CD14-positive monocyte (primary cell): ENCODE measurements around the gene CACNB4. TPM values are rescaled to one million over a fixed set of nuclear protein-coding genes. Genes with fewer than 3 reads are reported as not detected.
A peak's percentile ranks its signal among the peaks of the same experiment; 100 is the strongest.

ENCODE experiments used
- DNase-seq, 3 donors: peaks; one replicate each; pipeline ENCODE4 v3.0.0-alpha.2; 2011 to 2022
- H2AFZ ChIP-seq: 2 replicates; pipeline ENCODE4 v1.6.0; 2012; ENCODE audit warnings: mild to moderate bottlenecking, low read depth, low read length, inconsistent platforms; ENCODE audit not compliant: insufficient read depth, poor library complexity, severe bottlenecking
- H3K27ac ChIP-seq, 2 donors: 1 replicate in 1 of 2; 2 replicates in 1 of 2; pipeline ENCODE4 v1.5.1; 2012 to 2013; ENCODE audit warnings: low read length in 2 of 2, control low read depth in 1 of 2, inconsistent platforms in 1 of 2, low read depth in 1 of 2, mild to moderate bottlenecking in 1 of 2
- H3K27me3 ChIP-seq, 2 donors: one replicate each; pipeline versions ENCODE4 v1.6.0 to v1.6.1; 2011 to 2013; ENCODE audit warnings: low read length in 2 of 2; ENCODE audit not compliant: control insufficient read depth in 2 of 2, insufficient read depth in 2 of 2
- H3K36me3 ChIP-seq, 2 donors: replicated peaks in 1 of 2; 1 replicate in 1 of 2; 2 replicates in 1 of 2; pipeline versions ENCODE4 v1.5.1 to v1.6.1; 2012 to 2013; ENCODE audit warnings: low read length in 2 of 2, control low read depth in 1 of 2, inconsistent platforms in 1 of 2, mild to moderate bottlenecking in 1 of 2; ENCODE audit not compliant: insufficient read depth in 2 of 2, control insufficient read depth in 1 of 2
- H3K4me1 ChIP-seq, 2 donors: 1 replicate in 1 of 2; 2 replicates in 1 of 2; pipeline versions ENCODE4 v1.5.1 to v1.6.1; 2012 to 2013; ENCODE audit warnings: low read length in 2 of 2, control low read depth in 1 of 2, inconsistent platforms in 1 of 2, mild to moderate bottlenecking in 1 of 2, moderate library complexity in 1 of 2; ENCODE audit not compliant: insufficient read depth in 2 of 2, control insufficient read depth in 1 of 2
- H3K4me2 ChIP-seq: replicated peaks from 2 replicates; pipeline ENCODE3; 2012; ENCODE audit warnings: low read length, moderate library complexity, mild to moderate bottlenecking; ENCODE audit not compliant: poor library complexity, severe bottlenecking; ENCODE audit errors: extremely low read depth
- H3K4me3 ChIP-seq, 3 experiments: fragments of 200-600 bp in 1 of 3; sonication (generic) in 1 of 3; replicated peaks in 1 of 3; 1 replicate in 2 of 3; 2 replicates in 1 of 3; pipeline ENCODE4 v1.5.1; 2011 to 2013; ENCODE audit warnings: low read length in 3 of 3, mild to moderate bottlenecking in 3 of 3, control low read depth in 2 of 3, low read depth in 2 of 3, inconsistent platforms in 1 of 3, moderate library complexity in 1 of 3
- H3K79me2 ChIP-seq: 2 replicates; pipeline ENCODE4 v1.6.0; 2012; ENCODE audit warnings: mild to moderate bottlenecking, control low read depth, inconsistent platforms, low read length, moderate library complexity; ENCODE audit not compliant: insufficient read depth
- H3K9ac ChIP-seq: 2 replicates; pipeline ENCODE4 v1.6.0; 2017; ENCODE audit warnings: low read length, mild to moderate bottlenecking; ENCODE audit not compliant: insufficient read depth, poor library complexity, severe bottlenecking
- H3K9me3 ChIP-seq, 2 donors: replicated peaks in 1 of 2; 1 replicate in 1 of 2; 2 replicates in 1 of 2; pipeline versions ENCODE4 v1.5.1 to v1.6.1; 2012 to 2013; ENCODE audit warnings: low read length in 2 of 2, control low read depth in 1 of 2; ENCODE audit not compliant: control insufficient read depth in 1 of 2, insufficient read depth in 1 of 2
- H4K20me1 ChIP-seq: 2 replicates; pipeline ENCODE4 v1.6.0; 2012; ENCODE audit warnings: mild to moderate bottlenecking, low read length, control low read depth, moderate library complexity; ENCODE audit not compliant: insufficient read depth
- H3K27ac Mint-ChIP-seq, 7 donors: one replicate each; pipeline ENCODE4 v1.8.0; 2020; ENCODE audit warnings: mild to moderate bottlenecking in 7 of 7, mixed read lengths in 7 of 7, moderate library complexity in 6 of 7, inconsistent platforms in 2 of 7
- H3K27me3 Mint-ChIP-seq, 3 donors: one replicate each; pipeline ENCODE4 v1.8.0; 2021 to 2022; ENCODE audit warnings: low read depth in 3 of 3, mild to moderate bottlenecking in 3 of 3, mixed read lengths in 3 of 3, moderate library complexity in 3 of 3, inconsistent platforms in 1 of 3
- H3K36me3 Mint-ChIP-seq, 2 donors: one replicate each; pipeline ENCODE4 v1.8.0; 2020; ENCODE audit warnings: mixed read lengths in 2 of 2, inconsistent platforms in 1 of 2, mild to moderate bottlenecking in 1 of 2
- H3K4me1 Mint-ChIP-seq: one replicate; pipeline ENCODE4 v1.8.0; 2020; ENCODE audit warnings: mild to moderate bottlenecking, mixed read lengths
- H3K4me3 Mint-ChIP-seq, 2 donors: one replicate each; pipeline ENCODE4 v1.8.0; 2020; ENCODE audit warnings: mild to moderate bottlenecking in 2 of 2, mixed read lengths in 2 of 2, moderate library complexity in 1 of 2
- H3K9me3 Mint-ChIP-seq, 7 donors: one replicate each; pipeline ENCODE4 v1.8.0; 2020 to 2022; ENCODE audit warnings: mixed read lengths in 7 of 7, mild to moderate bottlenecking in 6 of 7, moderate library complexity in 6 of 7, inconsistent platforms in 2 of 7
- CTCF ChIP-seq: fragments of 200-600 bp; IDR thresholded peaks from one replicate; pipeline ENCODE4 v1.8.0; 2022; ENCODE audit warnings: antibody characterized with exemption, mild to moderate bottlenecking
- WGBS: methylation state at CpG from one replicate; pipeline ENCODE4 v1.1.5; 2013; ENCODE audit warnings: missing lambda C conversion rate; ENCODE audit not compliant: insufficient coverage; 5-methylcytosine and 5-hydroxymethylcytosine counted together
- intact Hi-C, 2 donors: fragments of 100-400 bp; cut with micrococcal nuclease; formaldehyde crosslinking; loops; one replicate each; pipeline versions ENCODE4 v1.15.0 to v1.15.1; 2023
- polyA plus RNA-seq, 3 donors: library from polyadenylated mRNA; depleted of rRNA in 1 of 3; unstranded in 2 of 3; stranded (reverse) in 1 of 3; fragments of 300-500 nt in 2 of 3; fragments of >200 nt in 1 of 3; fragmentation: Illumina TruSeq in 2 of 3; gene quantifications; 1 replicate in 2 of 3; 2 replicates in 1 of 3; pipeline ENCODE4 v1.2.3, GENCODE V29; 2012 to 2021

Gene CACNB4
- polyA plus RNA-seq, 3 donors, result 0.44 to 1.9 (median 1.1) TPM

- Histone ChIP-seq H3K4me1 (peaks cover 25 to 34% of the 10 kb centered on the region in 2 donors), H3K9me3 (peaks cover 9 to 11% of the 10 kb centered on the region in 2 donors), H2AFZ (no peak overlapping the region), H3K4me3 (no peak overlapping the region), H4K20me1 (no peaks in the 10 kb centered on the region), H3K27ac (no peak overlapping the region), H3K4me2 (no peak overlapping the region), H3K79me2 (no peaks in the 10 kb centered on the region), H3K9ac (no peak overlapping the region), H3K27me3 (no peaks in the 10 kb centered on the region), H3K36me3 (no peaks in the 10 kb centered on the region)
- H3K27ac Mint-ChIP-seq, result peak overlapping the region in 1 of 7 donors; percentile 52
- H3K9me3 Mint-ChIP-seq, result peaks cover 11 to 19% (median 18%) of the 10 kb centered on the region in 7 donors
- H3K4me3 Mint-ChIP-seq, result no peak overlapping the region
- DNase-seq, result no peak
- H3K27me3 Mint-ChIP-seq, result peaks cover 2 to 4% (median 4%) of the 10 kb centered on the region in 3 donors
- H3K4me1 Mint-ChIP-seq, result peaks cover 30% of the 10 kb centered on the region
- intact Hi-C loops, result no loop called here
- TF ChIP-seq CTCF, result no peak
- 71% methylated on average over 1 of the region's 1 CpG for WGBS
- peaks cover 13 to 16% of the 10 kb centered on the region in 2 donors for H3K36me3 Mint-ChIP-seq
These were observed 40.2 kb downstream of the CACNB4 start for GRCh38 chr2:152058655-152059054.

GRCh38 chr2:152056418-152056817 lies 42.4 kb downstream of the CACNB4 start:
- no peak overlapping the region for H2AFZ ChIP-seq
- H3K4me1 ChIP-seq, result peaks cover 31 to 35% of the 10 kb centered on the region in 2 donors
- Mint-ChIP-seq H3K4me3 (no peak overlapping the region), H3K27ac (no peak overlapping the region), H3K27me3 (peaks cover 2 to 4% (median 4%) of the 10 kb centered on the region in 3 donors), H3K36me3 (peaks cover 13 to 16% of the 10 kb centered on the region in 2 donors), H3K4me1 (peaks cover 29% of the 10 kb centered on the region), H3K9me3 (peaks cover 11 to 19% (median 18%) of the 10 kb centered on the region in 7 donors)
- DNase-seq, result no peak
- H3K9ac ChIP-seq, result no peak overlapping the region
- no peak overlapping the region for H3K27ac ChIP-seq
- TF ChIP-seq CTCF, result no peak
- H4K20me1 ChIP-seq, result no peaks in the 10 kb centered on the region
- peaks cover 9 to 11% of the 10 kb centered on the region in 2 donors for H3K9me3 ChIP-seq
- WGBS, result 74% methylated on average over 3 of the region's 4 CpGs
- H3K27me3 ChIP-seq, result no peaks in the 10 kb centered on the region
- H3K4me3 ChIP-seq, result no peak overlapping the region
- no peaks in the 10 kb centered on the region for H3K36me3 ChIP-seq
- intact Hi-C loops, result no loop called here
- no peaks in the 10 kb centered on the region for H3K79me2 ChIP-seq
- H3K4me2 ChIP-seq, result no peak overlapping the region
